Uterus (tissue), 2 donors: Measurements from ENCODE around the gene MAP2K7.

Experiments
- POLR2A ChIP-seq, 2 donors: fragments of 450-650 bp; IDR thresholded peaks; one replicate each; pipeline ENCODE4 v1.6.1; 2016; ENCODE audit warnings: antibody characterized with exemption in 2 of 2, mild to moderate bottlenecking in 1 of 2, moderate library complexity in 1 of 2
- TF ChIP-seq, protein P1 (sequence below), 4 experiments: fragments of 200-600 bp in 2 of 4; fragments of 450-650 bp in 2 of 4; sonication (generic) in 2 of 4; IDR thresholded peaks; one replicate each; pipeline ENCODE4 v1.5.1; 2016 to 2019; ENCODE audit warnings: antibody characterized with exemption in 4 of 4, mild to moderate bottlenecking in 2 of 4, moderate library complexity in 1 of 4

DNA sequence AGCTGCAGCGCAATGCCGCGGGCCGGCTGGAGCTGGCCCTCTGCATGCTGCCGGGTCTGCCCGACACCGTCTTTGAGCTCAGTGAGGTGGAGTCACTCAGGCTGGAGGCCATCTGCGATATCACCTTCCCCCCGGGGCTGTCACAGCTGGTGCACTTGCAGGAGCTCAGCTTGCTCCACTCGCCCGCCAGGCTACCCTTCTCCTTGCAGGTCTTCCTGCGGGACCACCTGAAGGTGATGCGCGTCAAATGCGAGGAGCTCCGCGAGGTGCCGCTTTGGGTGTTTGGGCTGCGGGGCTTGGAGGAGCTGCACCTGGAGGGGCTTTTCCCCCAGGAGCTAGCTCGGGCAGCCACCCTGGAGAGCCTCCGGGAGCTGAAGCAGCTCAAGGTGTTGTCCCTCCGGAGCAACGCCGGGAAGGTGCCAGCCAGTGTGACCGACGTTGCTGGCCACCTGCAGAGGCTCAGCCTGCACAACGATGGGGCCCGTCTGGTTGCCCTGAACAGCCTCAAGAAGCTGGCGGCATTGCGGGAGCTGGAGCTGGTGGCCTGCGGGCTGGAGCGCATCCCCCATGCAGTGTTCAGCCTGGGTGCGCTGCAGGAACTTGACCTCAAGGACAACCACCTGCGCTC, 3.8 kb upstream of the MAP2K7 start:
- TF ChIP-seq, protein P1, sequence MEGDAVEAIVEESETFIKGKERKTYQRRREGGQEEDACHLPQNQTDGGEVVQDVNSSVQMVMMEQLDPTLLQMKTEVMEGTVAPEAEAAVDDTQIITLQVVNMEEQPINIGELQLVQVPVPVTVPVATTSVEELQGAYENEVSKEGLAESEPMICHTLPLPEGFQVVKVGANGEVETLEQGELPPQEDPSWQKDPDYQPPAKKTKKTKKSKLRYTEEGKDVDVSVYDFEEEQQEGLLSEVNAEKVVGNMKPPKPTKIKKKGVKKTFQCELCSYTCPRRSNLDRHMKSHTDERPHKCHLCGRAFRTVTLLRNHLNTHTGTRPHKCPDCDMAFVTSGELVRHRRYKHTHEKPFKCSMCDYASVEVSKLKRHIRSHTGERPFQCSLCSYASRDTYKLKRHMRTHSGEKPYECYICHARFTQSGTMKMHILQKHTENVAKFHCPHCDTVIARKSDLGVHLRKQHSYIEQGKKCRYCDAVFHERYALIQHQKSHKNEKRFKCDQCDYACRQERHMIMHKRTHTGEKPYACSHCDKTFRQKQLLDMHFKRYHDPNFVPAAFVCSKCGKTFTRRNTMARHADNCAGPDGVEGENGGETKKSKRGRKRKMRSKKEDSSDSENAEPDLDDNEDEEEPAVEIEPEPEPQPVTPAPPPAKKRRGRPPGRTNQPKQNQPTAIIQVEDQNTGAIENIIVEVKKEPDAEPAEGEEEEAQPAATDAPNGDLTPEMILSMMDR (IDR thresholded peaks at IDR 0.05) = no peak
- TF ChIP-seq POLR2A (IDR thresholded peaks at IDR 0.05) = no peak
